Prostate gland (tissue), 2 donors: ENCODE results near the gene NHLH1.

Experiments
- POLR2A ChIP-seq: fragments of 450-650 bp; IDR thresholded peaks from one replicate; pipeline ENCODE4 v1.6.1; 2016; ENCODE audit warnings: antibody characterized with exemption, mild to moderate bottlenecking
- POLR2AphosphoS5 ChIP-seq: sonication (generic); formaldehyde crosslinking; IDR thresholded peaks from one replicate; pipeline ENCODE4 v1.6.1; 2017; ENCODE audit warnings: antibody characterized with exemption
- TF ChIP-seq, protein P1 (sequence below), 4 experiments: fragments of 200-600 bp in 2 of 4; fragments of 450-650 bp in 2 of 4; sonication (generic) in 2 of 4; IDR thresholded peaks; 1 replicate in 3 of 4; 2 replicates in 1 of 4; pipeline ENCODE4 v1.5.1; 2016 to 2019; ENCODE audit warnings: antibody characterized with exemption in 4 of 4, mild to moderate bottlenecking in 2 of 4, moderate library complexity in 2 of 4

DNA sequence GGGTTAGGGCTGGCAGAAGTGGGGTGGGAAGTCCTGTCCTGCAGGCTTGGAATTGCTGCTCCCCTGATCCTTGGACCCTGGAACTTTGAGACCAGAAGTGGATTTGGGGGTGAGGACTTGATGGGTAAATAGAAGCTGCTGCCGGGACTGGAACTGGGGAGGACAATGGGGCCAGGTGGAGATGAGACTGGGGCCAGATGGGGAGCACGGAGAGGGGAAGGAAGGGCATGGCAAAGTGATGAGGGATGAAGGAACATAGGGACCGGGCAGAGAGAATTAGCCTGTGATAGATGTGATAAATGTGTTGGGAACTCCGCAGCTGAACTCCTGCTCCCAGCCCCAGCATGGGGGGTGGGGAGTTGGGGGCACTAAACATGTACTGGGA, 637 bp downstream of the NHLH1 start:
- TF ChIP-seq, protein P1, sequence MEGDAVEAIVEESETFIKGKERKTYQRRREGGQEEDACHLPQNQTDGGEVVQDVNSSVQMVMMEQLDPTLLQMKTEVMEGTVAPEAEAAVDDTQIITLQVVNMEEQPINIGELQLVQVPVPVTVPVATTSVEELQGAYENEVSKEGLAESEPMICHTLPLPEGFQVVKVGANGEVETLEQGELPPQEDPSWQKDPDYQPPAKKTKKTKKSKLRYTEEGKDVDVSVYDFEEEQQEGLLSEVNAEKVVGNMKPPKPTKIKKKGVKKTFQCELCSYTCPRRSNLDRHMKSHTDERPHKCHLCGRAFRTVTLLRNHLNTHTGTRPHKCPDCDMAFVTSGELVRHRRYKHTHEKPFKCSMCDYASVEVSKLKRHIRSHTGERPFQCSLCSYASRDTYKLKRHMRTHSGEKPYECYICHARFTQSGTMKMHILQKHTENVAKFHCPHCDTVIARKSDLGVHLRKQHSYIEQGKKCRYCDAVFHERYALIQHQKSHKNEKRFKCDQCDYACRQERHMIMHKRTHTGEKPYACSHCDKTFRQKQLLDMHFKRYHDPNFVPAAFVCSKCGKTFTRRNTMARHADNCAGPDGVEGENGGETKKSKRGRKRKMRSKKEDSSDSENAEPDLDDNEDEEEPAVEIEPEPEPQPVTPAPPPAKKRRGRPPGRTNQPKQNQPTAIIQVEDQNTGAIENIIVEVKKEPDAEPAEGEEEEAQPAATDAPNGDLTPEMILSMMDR (IDR thresholded peaks at IDR 0.05): no peak
- TF ChIP-seq POLR2A: no peak
- TF ChIP-seq POLR2AphosphoS5: no peak
